Fibroblast of lung (primary cell): ENCODE data around the gene NOS1AP. TPM values are rescaled to one million over a fixed set of nuclear protein-coding genes. Genes with fewer than 3 reads are reported as not detected.

Source experiments
- DNase-seq, 2 donors: peaks; one replicate each; pipeline versions ENCODE4 v3.0.0 to v3.0.0-alpha.2; 2010; ENCODE audit warnings: low read depth in 2 of 2
- H2AFZ ChIP-seq: 2 replicates; pipeline ENCODE4 v1.5.1; 2012; ENCODE audit warnings: low read length, control low read depth, inconsistent platforms
- H3K27ac ChIP-seq: 2 replicates; pipeline ENCODE4 v1.5.1; 2011; ENCODE audit warnings: low read length, control low read depth; ENCODE audit not compliant: insufficient read depth
- H3K27me3 ChIP-seq: 2 replicates; pipeline ENCODE4 v1.5.1; 2011; ENCODE audit warnings: mild to moderate bottlenecking, low read length; ENCODE audit not compliant: control insufficient read depth, insufficient read depth
- H3K36me3 ChIP-seq: 2 replicates; pipeline ENCODE4 v1.5.1; 2011; ENCODE audit warnings: low read length; ENCODE audit not compliant: control insufficient read depth, insufficient read depth
- H3K4me1 ChIP-seq: 2 replicates; pipeline ENCODE4 v1.5.1; 2011; ENCODE audit warnings: low read length; ENCODE audit not compliant: control insufficient read depth, insufficient read depth; ENCODE audit errors: extremely low read depth
- H3K4me2 ChIP-seq: 2 replicates; pipeline ENCODE4 v1.5.1; 2011; ENCODE audit warnings: low read length, control low read depth; ENCODE audit not compliant: insufficient read depth; ENCODE audit errors: extremely low read depth
- H3K4me3 ChIP-seq, 4 experiments: fragments of 200-600 bp in 1 of 4; sonication (generic) in 1 of 4; replicated peaks in 1 of 4; 2 replicates each; pipeline ENCODE4 v1.5.1; 2011 to 2016; ENCODE audit warnings: low read length in 4 of 4, low read depth in 3 of 4, mild to moderate bottlenecking in 3 of 4, control low read depth in 2 of 4, inconsistent platforms in 1 of 4, mixed read lengths in 1 of 4; ENCODE audit not compliant: insufficient read depth in 1 of 4; ENCODE audit errors: control extremely low read depth in 1 of 4
- H3K79me2 ChIP-seq: 2 replicates; pipeline ENCODE4 v1.5.1; 2012; ENCODE audit warnings: mild to moderate bottlenecking, low read length, inconsistent platforms; ENCODE audit not compliant: control insufficient read depth, insufficient read depth
- H3K9ac ChIP-seq: 2 replicates; pipeline ENCODE4 v1.5.1; 2011; ENCODE audit warnings: mild to moderate bottlenecking, low read length, control low read depth; ENCODE audit not compliant: insufficient read depth
- H3K9me3 ChIP-seq: 2 replicates; pipeline ENCODE4 v1.5.1; 2012; ENCODE audit warnings: low read depth, low read length; ENCODE audit not compliant: control insufficient read depth, insufficient read depth
- H4K20me1 ChIP-seq: 2 replicates; pipeline ENCODE4 v1.5.1; 2011; ENCODE audit warnings: low read length; ENCODE audit not compliant: control insufficient read depth, insufficient read depth; ENCODE audit errors: extremely low read depth
- EZH2 ChIP-seq: IDR thresholded peaks from 2 replicates; pipeline ENCODE4 v1.5.1; 2012; ENCODE audit warnings: low read length, control low read depth, mild to moderate bottlenecking; ENCODE audit errors: missing control alignments
- polyA plus RNA-seq, 2 donors: library from polyadenylated mRNA; depleted of rRNA in 1 of 2; stranded (reverse) in 1 of 2; unstranded in 1 of 2; fragments of >200 nt; gene quantifications; 2 replicates each; pipeline ENCODE4 v1.2.1, GENCODE V29; 2011 to 2012; ENCODE audit warnings: missing spikeins in 1 of 2
- total RNA-seq: library from RNA; depleted of rRNA; stranded (reverse); fragments of >200 nt; gene quantifications from 2 replicates; pipeline ENCODE4 v1.2.1, GENCODE V29; 2014
- TF ChIP-seq, protein P1 (sequence below), 2 donors: IDR thresholded peaks in 1 of 2; conservative IDR thresholded peaks in 1 of 2; 1 replicate in 1 of 2; 2 replicates in 1 of 2; pipeline ENCODE4 v1.5.1; 2011 to 2012; ENCODE audit warnings: low read length in 2 of 2, control low read depth in 1 of 2, inconsistent platforms in 1 of 2, low read depth in 1 of 2, mild to moderate bottlenecking in 1 of 2

NOS1AP gene
- total and polyA plus RNA-seq, 2 donors (not counting 1 experiment from before 2014, with no cell fraction given) = 0.14 to 0.17 TPM

DNA sequence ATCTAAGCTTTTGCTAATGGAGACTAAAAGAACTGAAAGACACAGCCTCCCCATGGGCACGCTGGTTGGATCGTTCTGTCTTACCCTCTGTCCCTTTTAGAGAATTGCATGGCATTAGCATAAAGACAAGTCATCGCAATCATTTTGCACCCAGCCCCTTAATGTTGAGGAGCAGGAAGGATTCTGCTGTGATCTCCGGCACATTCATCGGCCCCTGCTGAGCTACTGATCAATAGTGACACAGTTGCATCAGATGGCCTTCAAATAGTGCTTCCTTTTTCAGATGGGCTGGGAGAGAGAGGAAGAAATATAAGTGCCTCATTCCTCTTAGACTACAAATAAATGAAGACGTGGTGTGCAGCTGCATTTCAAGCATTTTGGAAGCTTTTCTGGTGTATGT, 75.4 kb downstream of the NOS1AP start:
- Histone ChIP-seq H2AFZ (no peak overlapping the region), H3K9ac (no peak overlapping the region), H3K27me3 (no peaks in the 10 kb centered on the region), H4K20me1 (no peaks in the 10 kb centered on the region), H3K4me2 (no peak overlapping the region), H3K4me3 (no peak overlapping the region), H3K79me2 (no peaks in the 10 kb centered on the region), H3K27ac (no peak overlapping the region), H3K4me1 (no peaks in the 10 kb centered on the region), H3K9me3 (no peaks in the 10 kb centered on the region), H3K36me3 (no peaks in the 10 kb centered on the region)
- no peak for DNase-seq
- no peak for TF ChIP-seq EZH2
- TF ChIP-seq, protein P1, sequence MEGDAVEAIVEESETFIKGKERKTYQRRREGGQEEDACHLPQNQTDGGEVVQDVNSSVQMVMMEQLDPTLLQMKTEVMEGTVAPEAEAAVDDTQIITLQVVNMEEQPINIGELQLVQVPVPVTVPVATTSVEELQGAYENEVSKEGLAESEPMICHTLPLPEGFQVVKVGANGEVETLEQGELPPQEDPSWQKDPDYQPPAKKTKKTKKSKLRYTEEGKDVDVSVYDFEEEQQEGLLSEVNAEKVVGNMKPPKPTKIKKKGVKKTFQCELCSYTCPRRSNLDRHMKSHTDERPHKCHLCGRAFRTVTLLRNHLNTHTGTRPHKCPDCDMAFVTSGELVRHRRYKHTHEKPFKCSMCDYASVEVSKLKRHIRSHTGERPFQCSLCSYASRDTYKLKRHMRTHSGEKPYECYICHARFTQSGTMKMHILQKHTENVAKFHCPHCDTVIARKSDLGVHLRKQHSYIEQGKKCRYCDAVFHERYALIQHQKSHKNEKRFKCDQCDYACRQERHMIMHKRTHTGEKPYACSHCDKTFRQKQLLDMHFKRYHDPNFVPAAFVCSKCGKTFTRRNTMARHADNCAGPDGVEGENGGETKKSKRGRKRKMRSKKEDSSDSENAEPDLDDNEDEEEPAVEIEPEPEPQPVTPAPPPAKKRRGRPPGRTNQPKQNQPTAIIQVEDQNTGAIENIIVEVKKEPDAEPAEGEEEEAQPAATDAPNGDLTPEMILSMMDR (conservative IDR thresholded peaks at IDR 0.05 in 1 of 2, IDR thresholded peaks at IDR 0.05 in 1 of 2; ENCODE audit: low read depth in 1 of 2, low read length in 2 of 2) = no peak

DNA sequence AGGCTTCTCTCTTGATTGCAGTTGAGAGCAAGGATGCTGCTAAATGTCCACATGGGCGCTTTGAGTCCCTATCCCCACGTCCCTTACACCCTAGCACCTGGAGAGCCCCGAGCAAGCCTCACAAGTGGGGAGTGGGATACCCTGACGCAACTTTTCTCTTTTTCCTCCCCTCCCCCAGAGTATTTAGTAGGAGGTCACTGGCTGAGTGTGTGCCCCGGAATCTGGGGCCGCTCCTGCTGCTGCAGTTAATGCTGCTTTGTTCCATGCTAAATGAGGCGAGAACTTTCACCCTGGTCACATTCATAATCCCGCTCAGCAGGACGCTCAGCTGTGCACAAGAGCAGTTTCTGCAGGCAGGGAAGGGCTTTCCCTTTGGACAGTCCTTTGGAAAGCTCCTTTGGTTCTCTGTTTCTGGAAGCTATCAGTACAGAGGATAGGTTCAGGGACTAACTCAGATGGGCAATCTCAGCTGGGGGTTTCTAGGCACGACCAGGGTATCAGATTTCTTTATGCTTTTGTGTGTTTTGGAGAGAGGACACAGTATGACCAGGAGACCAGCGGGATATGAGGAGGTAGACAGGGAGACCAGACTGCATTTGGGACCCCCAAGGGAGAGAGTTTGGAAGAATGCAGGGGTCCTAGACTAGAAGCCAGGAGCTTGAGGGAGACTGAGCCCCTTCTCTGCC, 75.9 kb downstream of the NOS1AP start:
- Histone ChIP-seq H3K4me3 (no peak overlapping the region), H2AFZ (no peak overlapping the region), H4K20me1 (no peaks in the 10 kb centered on the region), H3K27ac (no peak overlapping the region), H3K4me1 (no peaks in the 10 kb centered on the region), H3K4me2 (no peak overlapping the region), H3K36me3 (no peaks in the 10 kb centered on the region), H3K9me3 (no peaks in the 10 kb centered on the region), H3K27me3 (no peaks in the 10 kb centered on the region), H3K9ac (no peak overlapping the region), H3K79me2 (no peaks in the 10 kb centered on the region)
- TF ChIP-seq, protein P1 (conservative IDR thresholded peaks at IDR 0.05 in 1 of 2, IDR thresholded peaks at IDR 0.05 in 1 of 2; ENCODE audit: low read depth in 1 of 2, low read length in 2 of 2) = no peak
- TF ChIP-seq EZH2 = no peak
- peak; percentile 16 to 43 for DNase-seq

DNA sequence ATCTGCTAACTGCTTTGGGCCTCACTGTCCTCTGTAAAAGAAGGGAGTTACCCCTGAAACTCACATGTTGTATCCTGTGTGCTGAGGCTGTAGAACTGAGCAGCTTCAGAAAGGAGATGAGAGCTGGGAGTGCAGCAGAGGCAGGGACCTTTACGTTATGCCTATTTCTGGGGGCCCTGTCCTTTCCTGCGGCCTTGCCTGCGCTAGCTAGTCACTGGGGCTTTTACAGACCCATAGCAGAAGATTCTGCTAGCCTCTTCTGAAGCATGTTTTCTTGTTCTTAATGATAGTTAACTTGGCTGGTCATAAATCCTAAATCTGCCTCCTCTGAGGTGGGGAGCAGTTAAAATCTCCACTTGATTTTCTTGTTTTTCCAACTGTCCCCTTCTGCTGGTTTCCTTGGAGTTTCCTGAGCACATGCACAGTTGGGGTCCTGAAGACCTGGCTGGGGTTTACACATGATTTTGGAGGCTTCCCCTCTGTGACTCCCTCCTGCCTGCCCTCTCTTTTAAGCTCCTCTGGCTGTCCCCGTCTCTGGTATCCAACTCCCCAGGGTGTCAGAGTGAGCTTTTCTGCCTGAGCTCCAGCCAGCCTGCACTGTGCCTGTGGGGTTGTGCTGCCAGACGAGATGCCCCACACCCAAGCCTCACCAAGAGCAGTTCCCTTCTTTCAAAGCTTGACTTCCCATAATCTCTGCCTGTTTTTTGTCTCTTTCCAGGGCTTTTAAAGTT, 76.6 kb downstream of the NOS1AP start:
- Histone ChIP-seq H3K9me3 (no peaks in the 10 kb centered on the region), H3K27ac (no peak overlapping the region), H3K4me1 (no peaks in the 10 kb centered on the region), H3K36me3 (no peaks in the 10 kb centered on the region), H3K79me2 (no peaks in the 10 kb centered on the region), H2AFZ (no peak overlapping the region), H3K27me3 (no peaks in the 10 kb centered on the region), H3K4me2 (no peak overlapping the region), H4K20me1 (no peaks in the 10 kb centered on the region), H3K9ac (no peak overlapping the region), H3K4me3 (no peak overlapping the region)
- TF ChIP-seq EZH2 = no peak
- no peak for DNase-seq
